Esophagus muscularis mucosa (tissue), 4 donors: ENCODE data around the gene SEPTIN8.

Experiments used
- CTCF ChIP-seq, 3 experiments: fragments of 200-600 bp in 2 of 3; fragments of 450-650 bp in 1 of 3; sonication (generic) in 2 of 3; IDR thresholded peaks; one replicate each; pipeline ENCODE4 v1.5.1; 2017 to 2019; ENCODE audit warnings: antibody characterized with exemption in 3 of 3, mild to moderate bottlenecking in 2 of 3, moderate library complexity in 1 of 3
- EP300 ChIP-seq: sonication (generic); formaldehyde crosslinking; IDR thresholded peaks from one replicate; pipeline ENCODE4 v1.6.1; 2017; ENCODE audit warnings: antibody characterized with exemption
- POLR2A ChIP-seq: fragments of 450-650 bp; IDR thresholded peaks from one replicate; pipeline ENCODE4 v1.6.1; 2017; ENCODE audit warnings: antibody characterized with exemption, moderate library complexity, mild to moderate bottlenecking, low read depth

- TF ChIP-seq CTCF (IDR thresholded peaks at IDR 0.05) (no peak), POLR2A (no peak), EP300 (no peak)
These were observed 28.5 kb downstream of the SEPTIN8 start for GRCh38 chr5:132748522-132749000.
